UCSD-AML1 (cell line): ENCODE measurements around the gene ARL14.

Experiments used
- DNase-seq: peaks from one replicate; lab custom pipeline; 2025; ENCODE audit not compliant: unreplicated experiment; lab: John Stamatoyannopoulos, UW

ARL14 gene

GRCh38 chr3:160676547-160677303, at the start of gene ARL14:
TSS of gene ARL14 (plus strand) at chr3:160677160. CDS start at chr3:160677347, 187 bp downstream.
- DNase-seq: no peak

GRCh38 chr3:160629491-160629890, 47.5 kb upstream of the ARL14 start:
- no peak for DNase-seq

GRCh38 chr3:160633361-160634083, 43.4 kb upstream of the ARL14 start:
- no peak for DNase-seq

GRCh38 chr3:160635213-160635612, 41.7 kb upstream of the ARL14 start:
- no peak for DNase-seq

- no peak for DNase-seq
Measured at GRCh38 chr3:160637086-160637485, 39.9 kb upstream of the ARL14 start.

- DNase-seq: no peak
Measured at GRCh38 chr3:160638184-160638583, 38.8 kb upstream of the ARL14 start.

- no peak for DNase-seq
Measured at GRCh38 chr3:160641665-160642309, 35.2 kb upstream of the ARL14 start.

GRCh38 chr3:160643994-160644393, 33.0 kb upstream of the ARL14 start:
- DNase-seq: no peak

- no peak for DNase-seq
Measured at GRCh38 chr3:160644491-160644890, 32.5 kb upstream of the ARL14 start.

- DNase-seq: no peak
Measured at GRCh38 chr3:160648701-160649100, 28.3 kb upstream of the ARL14 start.

GRCh38 chr3:160649596-160649995, 27.4 kb upstream of the ARL14 start:
- DNase-seq: no peak

GRCh38 chr3:160653512-160653911, 23.4 kb upstream of the ARL14 start:
- DNase-seq: no peak

GRCh38 chr3:160660902-160661301, 16.1 kb upstream of the ARL14 start:
- DNase-seq: no peak

- DNase-seq: no peak
Measured at GRCh38 chr3:160661660-160662059, 15.3 kb upstream of the ARL14 start.

GRCh38 chr3:160665231-160665630, 11.7 kb upstream of the ARL14 start:
- no peak for DNase-seq

- DNase-seq: no peak
Measured at GRCh38 chr3:160665784-160666526, 11.0 kb upstream of the ARL14 start.

- no peak for DNase-seq
Measured at GRCh38 chr3:160667452-160667851, 9.5 kb upstream of the ARL14 start.

- no peak for DNase-seq
Measured at GRCh38 chr3:160668454-160668853, 8.5 kb upstream of the ARL14 start.

- DNase-seq: no peak
Measured at GRCh38 chr3:160671231-160671630, 5.7 kb upstream of the ARL14 start.

- DNase-seq: no peak
Measured at GRCh38 chr3:160671995-160672394, 5.0 kb upstream of the ARL14 start.

- no peak for DNase-seq
Measured at GRCh38 chr3:160673188-160673587, 3.8 kb upstream of the ARL14 start.
